ENCODE results near the gene SLC35B1.

DNA sequence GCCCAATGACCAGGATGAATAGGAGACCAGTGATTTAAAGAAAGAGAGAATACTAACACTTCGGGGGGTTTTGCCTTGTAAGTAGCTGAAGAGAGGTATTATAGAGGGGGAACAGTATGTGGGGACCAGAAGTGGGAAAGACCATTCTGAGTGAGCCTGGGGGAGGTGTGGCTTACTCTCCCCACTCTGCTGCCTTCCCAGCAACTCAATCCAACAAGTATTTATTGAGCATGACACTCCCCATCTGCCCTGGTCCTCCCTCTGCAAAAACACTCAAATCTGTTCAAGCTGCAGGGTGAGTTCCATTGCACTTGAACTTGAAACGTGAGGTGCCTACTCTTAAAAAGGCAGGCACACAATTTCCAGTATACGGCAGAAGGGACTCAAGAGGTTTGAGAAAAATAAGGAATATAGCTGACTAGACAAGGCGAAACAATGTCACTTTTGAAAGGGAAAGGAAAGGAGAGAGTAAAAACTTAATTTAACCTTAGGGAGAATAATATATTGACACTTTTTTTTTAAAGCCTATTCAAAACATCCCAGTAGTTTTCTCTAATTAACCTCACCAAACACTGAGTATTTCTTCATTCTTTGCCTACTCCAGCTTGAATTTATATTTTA is 48.0 kb upstream of the SLC35B1 start:
- TF ChIP-seq, protein P1, sequence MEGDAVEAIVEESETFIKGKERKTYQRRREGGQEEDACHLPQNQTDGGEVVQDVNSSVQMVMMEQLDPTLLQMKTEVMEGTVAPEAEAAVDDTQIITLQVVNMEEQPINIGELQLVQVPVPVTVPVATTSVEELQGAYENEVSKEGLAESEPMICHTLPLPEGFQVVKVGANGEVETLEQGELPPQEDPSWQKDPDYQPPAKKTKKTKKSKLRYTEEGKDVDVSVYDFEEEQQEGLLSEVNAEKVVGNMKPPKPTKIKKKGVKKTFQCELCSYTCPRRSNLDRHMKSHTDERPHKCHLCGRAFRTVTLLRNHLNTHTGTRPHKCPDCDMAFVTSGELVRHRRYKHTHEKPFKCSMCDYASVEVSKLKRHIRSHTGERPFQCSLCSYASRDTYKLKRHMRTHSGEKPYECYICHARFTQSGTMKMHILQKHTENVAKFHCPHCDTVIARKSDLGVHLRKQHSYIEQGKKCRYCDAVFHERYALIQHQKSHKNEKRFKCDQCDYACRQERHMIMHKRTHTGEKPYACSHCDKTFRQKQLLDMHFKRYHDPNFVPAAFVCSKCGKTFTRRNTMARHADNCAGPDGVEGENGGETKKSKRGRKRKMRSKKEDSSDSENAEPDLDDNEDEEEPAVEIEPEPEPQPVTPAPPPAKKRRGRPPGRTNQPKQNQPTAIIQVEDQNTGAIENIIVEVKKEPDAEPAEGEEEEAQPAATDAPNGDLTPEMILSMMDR (IDR thresholded peaks at IDR 0.05; ENCODE audit: low read depth, low read length) = no peak
- TF ChIP-seq, protein P2, sequence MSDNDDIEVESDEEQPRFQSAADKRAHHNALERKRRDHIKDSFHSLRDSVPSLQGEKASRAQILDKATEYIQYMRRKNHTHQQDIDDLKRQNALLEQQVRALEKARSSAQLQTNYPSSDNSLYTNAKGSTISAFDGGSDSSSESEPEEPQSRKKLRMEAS (IDR thresholded peaks at IDR 0.05; ENCODE audit: low read depth, low read length) = no peak
